Keratinocyte (primary cell): Measurements from ENCODE around the gene PERCC1. TPM values are rescaled to one million over a fixed set of nuclear protein-coding genes. Genes with fewer than 3 reads are reported as not detected.

Experiments used
- DNase-seq: peaks from one replicate; pipeline ENCODE4 v3.0.0-alpha.2; 2011; ENCODE audit warnings: low read depth, missing footprints, low spot score
- FAIRE-seq: peaks from 2 replicates; lab custom pipeline; 2011; peaks lifted over from hg19 to GRCh38; lab: Jason Lieb, UNC
- H2AFZ ChIP-seq: 2 replicates; pipeline ENCODE4 v1.6.0; 2012; ENCODE audit warnings: low read length, control low read depth, inconsistent platforms; ENCODE audit not compliant: control insufficient read depth
- H3K27ac ChIP-seq: 2 replicates; pipeline ENCODE4 v1.5.1; 2011; ENCODE audit warnings: low read length; ENCODE audit not compliant: control insufficient read depth, insufficient read depth
- H3K27me3 ChIP-seq: 3 replicates; pipeline ENCODE4 v1.6.0; 2011; ENCODE audit warnings: low read length; ENCODE audit not compliant: control insufficient read depth, insufficient read depth; ENCODE audit errors: extremely low read depth
- H3K36me3 ChIP-seq, 2 experiments: 2 replicates in 1 of 2; 3 replicates in 1 of 2; pipeline ENCODE4 v1.5.1; 2011; ENCODE audit warnings: low read length in 2 of 2, mild to moderate bottlenecking in 1 of 2; ENCODE audit not compliant: control insufficient read depth in 2 of 2, insufficient read depth in 2 of 2; ENCODE audit errors: extremely low read depth in 1 of 2
- H3K4me1 ChIP-seq: 3 replicates; pipeline ENCODE4 v1.5.1; 2011; ENCODE audit warnings: low read length; ENCODE audit not compliant: control insufficient read depth, insufficient read depth; ENCODE audit errors: extremely low read depth
- H3K4me2 ChIP-seq: 3 replicates; pipeline ENCODE4 v1.6.0; 2011; ENCODE audit warnings: low read depth, low read length; ENCODE audit not compliant: control insufficient read depth, insufficient read depth; ENCODE audit errors: extremely low read depth
- H3K4me3 ChIP-seq, 3 experiments: fragments of 200-600 bp in 1 of 3; sonication (generic) in 1 of 3; 2 replicates in 2 of 3; 3 replicates in 1 of 3; pipeline ENCODE4 v1.5.1; 2011 to 2016; ENCODE audit warnings: low read length in 3 of 3, mild to moderate bottlenecking in 3 of 3, control low read depth in 2 of 3, inconsistent platforms in 1 of 3, low read depth in 1 of 3, mixed read lengths in 1 of 3, mixed run types in 1 of 3, moderate library complexity in 1 of 3; ENCODE audit not compliant: control insufficient read depth in 2 of 3, insufficient read depth in 2 of 3; ENCODE audit errors: extremely low read depth in 1 of 3
- H3K79me2 ChIP-seq: 2 replicates; pipeline ENCODE4 v1.6.0; 2012; ENCODE audit warnings: low read length; ENCODE audit not compliant: control insufficient read depth, insufficient read depth
- H3K9ac ChIP-seq: 3 replicates; pipeline ENCODE4 v1.6.0; 2011; ENCODE audit warnings: low read length; ENCODE audit not compliant: control insufficient read depth, insufficient read depth; ENCODE audit errors: extremely low read depth
- H3K9me1 ChIP-seq: 3 replicates; pipeline ENCODE4 v1.6.0; 2011; ENCODE audit warnings: low read length; ENCODE audit not compliant: control insufficient read depth, insufficient read depth; ENCODE audit errors: extremely low read depth
- H3K9me3 ChIP-seq: 2 replicates; pipeline ENCODE4 v1.5.1; 2012; ENCODE audit warnings: low read depth, low read length; ENCODE audit not compliant: control insufficient read depth
- H4K20me1 ChIP-seq: 3 replicates; pipeline ENCODE4 v1.6.0; 2011; ENCODE audit warnings: low read length; ENCODE audit not compliant: control insufficient read depth, insufficient read depth; ENCODE audit errors: extremely low read depth
- EZH2 ChIP-seq: IDR thresholded peaks from one replicate; pipeline ENCODE4 v1.6.1; 2012; ENCODE audit warnings: inconsistent platforms, mild to moderate bottlenecking, low read length, moderate library complexity
- dilution Hi-C: fragments of 300-500 bp; cut with MboI; formaldehyde crosslinking; loops from one replicate; pipeline ENCODE4 v1.7.0; 2020; ENCODE audit warnings: low sequenced_read_pairs; ENCODE audit not compliant: extremely low pct_ligation_motif_present
- polyA plus RNA-seq, 5 experiments: library from polyadenylated mRNA; depleted of rRNA in 3 of 5; stranded (reverse) in 3 of 5; stranded (forward) in 1 of 5; unstranded in 1 of 5; fragments of >200 nt; gene quantifications; 1 replicate in 1 of 5; 2 replicates in 3 of 5; 3 replicates in 1 of 5; pipeline versions ENCODE4 v1.2.1 to v1.2.3, GENCODE V29; 2011 to 2012; ENCODE audit warnings: missing spikeins in 2 of 5, low read depth in 1 of 5, low replicate concordance in 1 of 5
- TF ChIP-seq, protein P1 (sequence below), 3 experiments: IDR thresholded peaks in 1 of 3; conservative IDR thresholded peaks in 1 of 3; optimal IDR thresholded peaks in 1 of 3; 2 replicates in 2 of 3; 3 replicates in 1 of 3; pipeline versions ENCODE3 to v1.5.1; 2011; ENCODE audit warnings: low read length in 3 of 3, mild to moderate bottlenecking in 3 of 3, moderate library complexity in 2 of 3, control low read depth in 1 of 3, inconsistent platforms in 1 of 3; ENCODE audit not compliant: insufficient read depth in 2 of 3; ENCODE audit errors: extremely low read depth in 1 of 3

The PERCC1 gene
- polyA plus RNA-seq, 1 donor (not counting 4 experiments of a cell fraction or from before 2014, with no cell fraction given) = not detected

GRCh38 chr16:1435921-1436697 is 5.2 kb downstream of the PERCC1 start:
- dilution Hi-C loops = no loop called here
- no peak for DNase-seq
- Histone ChIP-seq H3K4me1 (no peaks in the 10 kb centered on the region), H3K9me3 (no peaks in the 10 kb centered on the region), H3K9ac (no peak overlapping the region), H3K27me3 (no peaks in the 10 kb centered on the region), H3K4me3 (no peak overlapping the region), H3K79me2 (no peaks in the 10 kb centered on the region), H2AFZ (no peak overlapping the region), H3K36me3 (no peaks in the 10 kb centered on the region), H4K20me1 (no peaks in the 10 kb centered on the region), H3K4me2 (no peak overlapping the region), H3K9me1 (no peaks in the 10 kb centered on the region), H3K27ac (no peak overlapping the region)
- no peak for FAIRE-seq
- TF ChIP-seq, protein P1, sequence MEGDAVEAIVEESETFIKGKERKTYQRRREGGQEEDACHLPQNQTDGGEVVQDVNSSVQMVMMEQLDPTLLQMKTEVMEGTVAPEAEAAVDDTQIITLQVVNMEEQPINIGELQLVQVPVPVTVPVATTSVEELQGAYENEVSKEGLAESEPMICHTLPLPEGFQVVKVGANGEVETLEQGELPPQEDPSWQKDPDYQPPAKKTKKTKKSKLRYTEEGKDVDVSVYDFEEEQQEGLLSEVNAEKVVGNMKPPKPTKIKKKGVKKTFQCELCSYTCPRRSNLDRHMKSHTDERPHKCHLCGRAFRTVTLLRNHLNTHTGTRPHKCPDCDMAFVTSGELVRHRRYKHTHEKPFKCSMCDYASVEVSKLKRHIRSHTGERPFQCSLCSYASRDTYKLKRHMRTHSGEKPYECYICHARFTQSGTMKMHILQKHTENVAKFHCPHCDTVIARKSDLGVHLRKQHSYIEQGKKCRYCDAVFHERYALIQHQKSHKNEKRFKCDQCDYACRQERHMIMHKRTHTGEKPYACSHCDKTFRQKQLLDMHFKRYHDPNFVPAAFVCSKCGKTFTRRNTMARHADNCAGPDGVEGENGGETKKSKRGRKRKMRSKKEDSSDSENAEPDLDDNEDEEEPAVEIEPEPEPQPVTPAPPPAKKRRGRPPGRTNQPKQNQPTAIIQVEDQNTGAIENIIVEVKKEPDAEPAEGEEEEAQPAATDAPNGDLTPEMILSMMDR (optimal IDR thresholded peaks at IDR 0.05 in 1 of 3, IDR thresholded peaks at IDR 0.05 in 1 of 3, conservative IDR thresholded peaks at IDR 0.05 in 1 of 3; ENCODE audit: extremely low read depth in 1 of 3, insufficient read depth in 2 of 3, low read length in 3 of 3) = no peak
- TF ChIP-seq EZH2 = no peak

GRCh38 chr16:1436731-1437355 is 6.0 kb downstream of the PERCC1 start:
- H3K27ac ChIP-seq = no peak overlapping the region
- no peak overlapping the region for H3K9ac ChIP-seq
- DNase-seq (no peak), FAIRE-seq (no peak)
- no peak overlapping the region for H3K4me2 ChIP-seq
- no peaks in the 10 kb centered on the region for H3K9me3 ChIP-seq
- H3K4me3 ChIP-seq = no peak overlapping the region
- H3K27me3 ChIP-seq = no peaks in the 10 kb centered on the region
- dilution Hi-C loops = no loop called here
- no peak for TF ChIP-seq EZH2
- TF ChIP-seq, protein P1 (optimal IDR thresholded peaks at IDR 0.05 in 1 of 3, IDR thresholded peaks at IDR 0.05 in 1 of 3, conservative IDR thresholded peaks at IDR 0.05 in 1 of 3; ENCODE audit: extremely low read depth in 1 of 3, insufficient read depth in 2 of 3, low read length in 3 of 3) = no peak
- H3K4me1 ChIP-seq = no peaks in the 10 kb centered on the region
- no peak overlapping the region for H2AFZ ChIP-seq
- no peaks in the 10 kb centered on the region for H3K79me2 ChIP-seq
- H4K20me1 ChIP-seq = no peaks in the 10 kb centered on the region
- H3K9me1 ChIP-seq = no peaks in the 10 kb centered on the region
- no peaks in the 10 kb centered on the region for H3K36me3 ChIP-seq
